IPS DF 6.9 (cell line): Measurements from ENCODE around the gene HSD3B7.

ENCODE experiments used
- DNase-seq: peaks from one replicate; pipeline ENCODE4 v3.0.0-alpha.2; 2013; ENCODE audit warnings: low read depth, low spot score
- H3K27ac ChIP-seq: one replicate; pipeline ENCODE4 v1.5.1; 2013; ENCODE audit warnings: low read length, control low read depth
- H3K27me3 ChIP-seq: 2 replicates; pipeline ENCODE4 v1.6.1; 2013; ENCODE audit warnings: mild to moderate bottlenecking, low read length; ENCODE audit not compliant: control insufficient read depth, insufficient read depth
- H3K36me3 ChIP-seq: 2 replicates; pipeline ENCODE4 v1.6.1; 2013; ENCODE audit warnings: low read length; ENCODE audit not compliant: control insufficient read depth, insufficient read depth
- H3K4me1 ChIP-seq: 2 replicates; pipeline ENCODE4 v1.6.1; 2013; ENCODE audit warnings: low read length; ENCODE audit not compliant: control insufficient read depth, insufficient read depth
- H3K4me3 ChIP-seq: 2 replicates; pipeline ENCODE4 v1.5.1; 2013; ENCODE audit warnings: mild to moderate bottlenecking, low read length
- H3K9me3 ChIP-seq: 2 replicates; pipeline ENCODE4 v1.6.1; 2013; ENCODE audit warnings: low read length, inconsistent platforms; ENCODE audit not compliant: control insufficient read depth, insufficient read depth
- WGBS: extraction: QIAGEN DNeasy Blood & Tissue Kit; methylation state at CpG from one replicate; pipeline ENCODE4 v1.1.7; 2013; ENCODE audit warnings: mixed read lengths, missing lambda C conversion rate; ENCODE audit not compliant: insufficient read length, insufficient coverage; 5-methylcytosine and 5-hydroxymethylcytosine counted together

Gene HSD3B7

DNA sequence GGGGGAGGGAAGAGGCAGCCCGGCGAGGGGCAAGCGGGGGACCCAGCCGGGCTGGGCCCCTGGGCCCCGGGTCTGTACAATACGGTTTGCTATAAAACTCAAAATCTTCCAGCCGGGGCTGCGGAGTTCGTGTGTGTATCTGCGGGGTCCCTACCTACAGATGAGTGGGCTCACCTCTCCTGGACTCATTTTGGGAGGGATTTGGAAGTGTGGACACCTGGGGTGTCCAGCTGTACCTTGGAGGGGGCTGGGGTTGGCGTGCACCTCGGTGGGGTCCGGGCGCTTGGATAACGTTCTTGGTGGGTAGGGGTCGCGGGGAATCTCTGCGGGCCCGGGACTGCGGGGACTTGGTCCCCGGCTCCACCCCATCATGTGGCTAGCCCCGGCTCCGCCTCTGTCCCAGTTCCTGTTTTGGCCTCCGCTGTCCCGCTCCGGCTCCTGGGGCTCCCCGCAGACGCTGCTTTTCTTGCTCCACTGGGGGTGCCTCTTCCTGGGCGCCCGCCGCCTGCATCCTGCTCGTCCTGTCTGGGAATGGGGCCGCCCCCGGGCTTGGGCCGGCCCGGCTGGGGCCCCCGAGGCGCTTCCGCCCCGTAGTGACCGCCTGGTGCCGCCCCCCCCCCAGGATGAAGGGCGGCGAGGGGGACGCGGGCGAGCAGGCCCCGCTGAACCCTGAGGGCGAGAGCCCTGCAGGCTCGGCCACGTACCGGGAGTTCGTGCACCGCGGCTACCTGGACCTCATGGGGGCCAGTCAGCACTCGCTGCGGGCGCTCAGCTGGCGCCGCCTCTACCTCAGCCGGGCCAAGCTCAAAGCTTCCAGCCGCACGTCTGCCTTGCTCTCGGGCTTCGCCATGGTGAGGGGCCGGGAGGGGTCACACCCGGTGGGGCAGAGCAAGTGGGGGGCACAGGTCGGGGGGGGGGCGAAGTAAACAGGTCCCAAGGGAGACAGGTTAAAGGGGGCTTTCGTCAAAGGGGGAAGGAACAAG lies 36.0 kb upstream of the HSD3B7 start, which contains the start of gene ORAI3:
Gene ORAI3, plus strand, starts transcription at position 402 of the 983 bp plus-strand sequence. Its CDS starts 222 bp downstream, at position 624.
- no CpG with 5 or more reads among the region's 70 CpGs for WGBS
- no peaks in the 10 kb centered on the region for H3K9me3 ChIP-seq
- peaks cover 4% of the 10 kb centered on the region for H3K36me3 ChIP-seq
- peaks cover 12% of the 10 kb centered on the region for H3K4me1 ChIP-seq
- no peak for DNase-seq
- peak within 1 kb of the TSS; percentile 55 for H3K4me3 ChIP-seq
- H3K27ac ChIP-seq: no peak within 1 kb of the TSS
- H3K27me3 ChIP-seq: no peaks in the 10 kb centered on the region

DNA sequence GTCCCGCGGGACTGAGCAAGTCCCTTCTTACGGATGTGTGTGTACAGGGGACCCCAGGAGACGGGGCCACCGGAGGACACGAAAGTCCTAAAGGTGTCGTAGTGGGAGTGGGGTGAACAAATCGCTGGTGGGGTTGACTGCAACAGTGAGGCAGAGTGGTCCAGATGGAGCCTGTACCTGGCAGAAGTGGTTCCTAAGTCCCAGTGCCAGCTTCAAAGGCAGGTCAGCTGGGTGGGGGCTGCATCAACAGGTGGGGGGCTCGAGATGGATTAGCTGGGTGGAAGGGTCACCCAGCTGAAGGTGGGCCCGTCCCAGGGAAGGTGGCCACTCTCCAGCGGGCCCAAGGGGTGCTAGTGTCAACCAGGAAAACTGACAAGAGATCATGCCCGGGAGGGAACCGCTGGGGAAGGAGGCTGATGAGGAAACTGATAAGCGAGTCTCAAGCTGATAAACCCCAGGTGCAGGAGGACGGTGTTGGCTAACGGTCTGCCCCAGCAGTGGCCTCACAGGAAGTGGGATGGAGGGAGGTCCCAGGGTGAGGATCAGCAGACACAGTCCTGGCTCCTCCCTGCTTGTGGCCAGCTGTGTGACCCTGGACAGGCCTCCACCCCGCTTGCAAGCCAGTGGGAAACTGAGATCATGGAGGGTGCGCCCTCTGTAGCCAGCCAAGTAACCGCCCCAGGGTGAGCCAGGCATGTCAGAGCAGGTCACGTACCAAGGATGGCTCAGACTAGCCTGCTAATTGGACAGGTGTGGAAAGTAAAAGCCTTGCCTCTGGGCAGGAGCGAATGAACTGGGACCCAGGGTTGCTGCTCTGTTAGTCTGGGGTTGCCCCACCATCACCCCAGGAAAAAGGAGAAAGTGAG lies 35.1 kb upstream of the HSD3B7 start:
- Histone ChIP-seq H3K4me3 (peak overlapping the region; percentile 55; the same call in 1 of the 2 replicates), H3K36me3 (peaks cover 4% of the 10 kb centered on the region; the same call in 1 of the 2 replicates), H3K27me3 (no peaks in the 10 kb centered on the region), H3K4me1 (peaks cover 12% of the 10 kb centered on the region), H3K9me3 (no peaks in the 10 kb centered on the region), H3K27ac (no peak overlapping the region)
- no peak for DNase-seq
- no CpG with 5 or more reads among the region's 21 CpGs for WGBS

DNA sequence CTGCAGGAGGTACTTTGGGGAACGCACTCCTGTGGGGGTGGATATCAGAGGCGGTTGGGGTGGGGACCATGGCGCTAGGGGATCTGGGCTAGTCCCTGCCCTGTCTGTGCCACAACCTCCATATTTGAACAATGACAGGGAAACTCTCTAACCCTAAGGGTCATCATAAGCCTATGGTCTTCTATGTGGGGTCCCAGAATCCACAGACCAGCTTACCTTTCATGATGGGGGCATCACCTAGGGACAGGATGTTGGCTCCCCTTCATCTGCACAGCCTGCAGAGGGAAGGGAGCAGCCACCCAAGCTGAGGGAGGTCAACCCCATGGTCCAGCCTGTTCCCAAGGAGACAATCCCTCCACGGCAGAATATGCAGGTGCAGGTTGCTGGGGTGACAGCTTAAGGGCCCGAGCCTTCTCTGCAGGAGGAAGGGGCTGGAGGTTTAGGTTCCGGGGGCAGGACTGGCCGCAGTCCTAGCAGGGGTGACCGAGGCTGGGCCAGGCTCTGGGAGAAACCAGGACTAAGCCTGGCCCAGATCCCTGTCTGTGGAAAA lies 34.4 kb upstream of the HSD3B7 start:
- no peak overlapping the region for H3K4me3 ChIP-seq
- H3K36me3 ChIP-seq: peaks cover 4% of the 10 kb centered on the region; the same call in 1 of the 2 replicates
- DNase-seq: no peak
- no CpG with 5 or more reads among the region's 8 CpGs for WGBS
- H3K27ac ChIP-seq: no peak overlapping the region
- peaks cover 12% of the 10 kb centered on the region for H3K4me1 ChIP-seq
- H3K9me3 ChIP-seq: no peaks in the 10 kb centered on the region
- H3K27me3 ChIP-seq: no peaks in the 10 kb centered on the region

DNA sequence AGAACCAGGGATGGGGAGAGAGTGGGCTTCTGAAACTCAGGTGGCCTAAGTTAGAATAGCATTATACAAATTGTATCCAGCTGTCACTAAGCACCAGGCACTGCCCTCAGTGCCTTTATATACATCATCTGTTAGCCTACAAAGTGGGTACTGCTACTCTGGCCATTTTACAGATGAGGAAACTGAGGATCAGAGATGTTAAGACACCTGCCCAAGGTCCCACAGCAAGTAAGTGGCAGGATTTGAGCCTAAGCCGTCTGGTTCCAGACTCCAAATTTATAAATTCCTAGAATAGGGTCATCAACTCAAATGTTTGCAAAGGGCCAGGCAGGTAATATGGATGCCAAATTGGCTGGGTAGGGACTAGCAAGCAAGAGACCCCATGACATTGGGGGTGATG lies 33.8 kb upstream of the HSD3B7 start:
- no peaks in the 10 kb centered on the region for H3K9me3 ChIP-seq
- no peak overlapping the region for H3K27ac ChIP-seq
- no peak overlapping the region for H3K4me3 ChIP-seq
- peaks cover 4% of the 10 kb centered on the region; the same call in 1 of the 2 replicates for H3K36me3 ChIP-seq
- H3K27me3 ChIP-seq: no peaks in the 10 kb centered on the region
- no peak for DNase-seq
- peaks cover 12% of the 10 kb centered on the region for H3K4me1 ChIP-seq
- WGBS: no CpG with 5 or more reads among the region's 1 CpG

DNA sequence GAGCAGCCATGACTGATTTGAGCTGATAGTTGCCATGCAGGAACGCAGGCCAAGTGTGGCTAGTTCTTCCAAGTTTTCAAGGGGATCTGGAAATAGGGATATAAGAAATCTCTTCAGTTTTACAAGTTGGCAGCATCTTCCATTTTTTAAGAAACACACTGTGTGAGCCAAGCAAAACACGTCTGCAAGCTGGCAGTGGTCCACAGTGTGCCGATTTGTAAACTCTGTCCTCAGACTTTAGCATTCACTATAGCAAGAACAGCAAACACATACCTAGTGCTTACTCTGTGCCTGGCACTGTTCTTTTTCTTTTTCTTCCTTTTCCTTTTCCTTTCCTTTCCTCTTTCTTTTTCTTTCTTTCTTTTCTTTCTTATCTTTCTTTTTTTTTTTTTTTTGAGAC lies 33.3 kb upstream of the HSD3B7 start:
- no peak for DNase-seq
- peaks cover 10% of the 10 kb centered on the region for H3K4me1 ChIP-seq
- no peak overlapping the region for H3K27ac ChIP-seq
- H3K9me3 ChIP-seq: no peaks in the 10 kb centered on the region
- H3K27me3 ChIP-seq: no peaks in the 10 kb centered on the region
- H3K36me3 ChIP-seq: peaks cover 2% of the 10 kb centered on the region; the same call in 1 of the 2 replicates
- no CpG with 5 or more reads among the region's 3 CpGs for WGBS
- no peak overlapping the region for H3K4me3 ChIP-seq

DNA sequence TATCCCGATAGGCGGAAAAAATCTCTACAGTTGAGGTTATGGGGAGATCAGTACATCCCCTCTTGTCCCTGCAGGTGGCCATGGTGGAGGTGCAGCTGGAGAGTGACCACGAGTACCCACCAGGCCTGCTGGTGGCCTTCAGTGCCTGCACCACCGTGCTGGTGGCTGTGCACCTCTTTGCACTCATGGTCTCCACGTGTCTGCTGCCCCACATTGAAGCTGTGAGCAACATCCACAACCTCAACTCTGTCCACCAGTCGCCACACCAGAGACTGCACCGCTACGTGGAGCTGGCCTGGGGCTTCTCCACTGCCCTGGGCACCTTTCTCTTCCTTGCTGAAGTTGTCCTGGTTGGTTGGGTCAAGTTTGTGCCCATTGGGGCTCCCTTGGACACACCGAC lies 31.9 kb upstream of the HSD3B7 start:
- Histone ChIP-seq H3K4me1 (peaks cover 7% of the 10 kb centered on the region), H3K27ac (no peak overlapping the region)

DNA sequence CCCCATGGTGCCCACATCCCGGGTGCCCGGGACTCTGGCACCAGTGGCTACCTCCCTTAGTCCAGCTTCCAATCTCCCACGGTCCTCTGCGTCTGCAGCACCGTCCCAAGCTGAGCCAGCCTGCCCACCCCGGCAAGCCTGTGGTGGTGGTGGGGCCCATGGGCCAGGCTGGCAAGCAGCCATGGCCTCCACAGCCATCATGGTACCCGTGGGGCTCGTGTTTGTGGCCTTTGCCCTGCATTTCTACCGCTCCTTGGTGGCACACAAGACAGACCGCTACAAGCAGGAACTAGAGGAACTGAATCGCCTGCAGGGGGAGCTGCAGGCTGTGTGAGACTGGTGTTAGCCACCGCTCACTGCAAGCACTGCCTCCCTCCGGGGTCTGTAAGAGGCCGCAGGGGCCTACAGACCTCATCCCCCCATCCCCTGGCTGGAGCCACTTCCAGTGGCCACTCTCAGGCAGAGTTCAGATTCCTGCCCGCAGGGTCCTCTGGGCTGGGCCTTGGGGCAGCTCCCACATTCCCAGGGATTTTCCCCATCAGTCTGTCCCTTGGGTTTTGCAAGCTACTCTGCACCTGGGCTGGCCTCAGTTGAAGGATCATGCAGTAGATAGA lies 31.4 kb upstream of the HSD3B7 start:
- WGBS: no CpG with 5 or more reads among the region's 15 CpGs
- no peak overlapping the region for H3K27ac ChIP-seq
- H3K4me1 ChIP-seq: peaks cover 7% of the 10 kb centered on the region

More for the DNA sequence above, 31.9 kb upstream of the HSD3B7 start:
- Histone ChIP-seq H3K4me3 (no peak overlapping the region), H3K27me3 (no peaks in the 10 kb centered on the region), H3K36me3 (no peaks in the 10 kb centered on the region), H3K9me3 (no peaks in the 10 kb centered on the region)
- DNase-seq: no peak
- no CpG with 5 or more reads among the region's 9 CpGs for WGBS

DNA sequence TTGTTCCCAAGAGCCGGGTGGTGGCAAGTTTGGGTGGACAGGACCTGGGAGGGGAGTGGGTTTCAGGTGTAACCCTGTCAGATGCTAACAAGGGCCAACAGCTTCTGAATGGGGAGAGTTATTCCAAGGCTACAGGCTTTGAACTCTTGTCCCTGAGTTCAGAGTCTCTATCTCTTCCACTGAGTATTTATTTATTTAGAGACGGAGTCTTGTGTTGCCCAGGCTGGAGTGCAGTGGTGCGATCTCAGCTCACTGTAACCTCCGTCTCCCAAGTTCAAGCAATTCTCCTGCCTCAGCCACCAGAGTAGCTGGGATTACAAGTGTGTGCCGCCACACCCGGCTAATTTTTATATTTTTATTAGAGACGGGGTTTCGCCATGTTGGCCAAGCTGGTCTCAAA lies 30.0 kb upstream of the HSD3B7 start:
- WGBS: no CpG with 5 or more reads among the region's 8 CpGs
- no peaks in the 10 kb centered on the region for H3K27me3 ChIP-seq
- no peak for DNase-seq
- H3K9me3 ChIP-seq: no peaks in the 10 kb centered on the region
- H3K4me3 ChIP-seq: no peak overlapping the region
- no peak overlapping the region for H3K27ac ChIP-seq
- H3K36me3 ChIP-seq: peaks cover 3% of the 10 kb centered on the region; the same call in 1 of the 2 replicates
- H3K4me1 ChIP-seq: peaks cover 7% of the 10 kb centered on the region

More for the DNA sequence above, 31.4 kb upstream of the HSD3B7 start:
- no peak overlapping the region for H3K4me3 ChIP-seq
- no peaks in the 10 kb centered on the region for H3K36me3 ChIP-seq
- no peak for DNase-seq
- H3K27me3 ChIP-seq: no peaks in the 10 kb centered on the region
- H3K9me3 ChIP-seq: no peaks in the 10 kb centered on the region

DNA sequence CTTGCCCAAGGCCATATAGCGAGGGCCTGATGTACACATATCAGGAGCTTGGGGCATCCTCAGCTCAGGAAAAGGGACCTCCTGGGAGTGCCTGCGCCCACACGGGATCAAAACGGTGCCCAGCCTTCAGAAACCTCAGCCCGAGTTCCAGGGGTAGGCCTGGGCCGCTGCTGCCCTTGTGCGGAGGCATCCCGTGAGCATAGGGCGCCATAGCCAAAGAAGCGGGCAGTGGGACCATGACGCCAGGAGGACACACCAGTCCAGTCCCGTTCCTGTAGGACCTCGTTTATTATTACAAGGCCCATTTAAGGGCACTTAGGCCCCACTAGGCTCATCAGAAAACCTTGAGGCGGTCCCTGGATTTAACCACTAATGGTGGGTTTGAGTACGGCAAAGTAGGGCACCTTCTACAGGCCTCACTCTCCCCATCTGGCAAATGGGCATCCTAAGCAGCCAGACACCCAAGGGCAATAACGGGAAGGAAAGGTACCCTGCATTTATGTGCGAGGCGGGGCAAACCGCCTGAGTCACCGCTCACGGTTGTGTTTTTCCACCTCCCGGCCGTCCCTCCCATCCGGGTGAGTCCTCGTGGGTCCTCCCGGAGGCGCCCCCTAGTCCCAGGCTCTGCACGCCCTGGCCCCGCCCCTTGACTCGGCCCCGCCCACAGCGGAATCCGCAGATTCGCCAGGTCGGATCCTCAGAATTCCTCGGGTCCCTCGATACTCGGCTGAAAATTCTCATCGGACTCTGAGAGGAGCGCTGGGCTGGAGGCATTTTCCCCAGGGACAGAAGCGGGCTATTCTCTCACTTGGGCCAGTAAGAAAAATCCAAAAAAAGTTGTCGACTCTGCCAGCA lies 28.2 kb upstream of the HSD3B7 start:
- WGBS: no CpG with 5 or more reads among the region's 42 CpGs

More for the DNA sequence above, 28.2 kb upstream of the HSD3B7 start:
- Histone ChIP-seq H3K36me3 (peaks cover 17% of the 10 kb centered on the region; the same call in 1 of the 2 replicates), H3K9me3 (no peaks in the 10 kb centered on the region), H3K27ac (no peak overlapping the region), H3K27me3 (no peaks in the 10 kb centered on the region), H3K4me1 (peaks cover 4% of the 10 kb centered on the region), H3K4me3 (peak overlapping the region; percentile 92; the same call in 1 of the 2 replicates)
- no peak for DNase-seq
